Measurements from ENCODE around the gene ATP11A.

The ATP11A gene

DNA sequence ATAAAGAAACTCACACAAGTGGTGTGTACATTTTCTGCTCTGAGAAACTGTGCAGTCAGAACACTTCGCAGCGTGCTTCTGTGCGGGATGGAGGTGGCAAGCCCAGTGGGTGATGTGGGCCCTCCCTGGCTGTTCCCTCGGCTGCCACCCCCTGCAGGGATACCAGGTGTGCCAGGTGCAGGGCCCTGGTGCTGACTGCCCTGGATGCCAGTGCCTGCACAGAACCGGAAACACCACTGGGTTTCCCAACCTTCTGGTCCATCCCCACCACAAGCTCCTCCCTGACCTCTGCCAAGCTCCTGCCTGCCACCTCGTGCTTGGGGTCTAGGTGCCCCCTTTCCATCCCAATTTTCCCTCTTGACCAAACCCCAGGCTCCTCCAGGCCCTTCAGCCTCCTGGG, 197.3 kb downstream of the ATP11A start:
- DNase-seq, result no peak
- no peak overlapping the region for H3K4ac ChIP-seq (ENCODE audit: low read depth, low read length)
- H3K14ac ChIP-seq (ENCODE audit: low read length), result no peak overlapping the region
- H3K23ac ChIP-seq (ENCODE audit: low read length), result no peak overlapping the region
- no peak overlapping the region for H2AFZ ChIP-seq (ENCODE audit: insufficient read depth, low read length, poor library complexity)
- H3K36me3 ChIP-seq (ENCODE audit: control insufficient read depth in 1 of 2, insufficient read depth in 2 of 2, low read length in 2 of 2), result peaks cover 19 to 20% of the 10 kb centered on the region in 2 experiments
- H2BK120ac ChIP-seq (ENCODE audit: insufficient read depth, low read length, poor library complexity), result no peak overlapping the region
- WGBS (ENCODE audit: extremely low coverage, insufficient coverage, insufficient read length), result no CpG with 5 or more reads among the region's 6 CpGs
- H3K79me2 ChIP-seq (ENCODE audit: control insufficient read depth, insufficient read depth, low read length, poor library complexity), result no peaks in the 10 kb centered on the region
- no peaks in the 10 kb centered on the region for H3K79me1 ChIP-seq (ENCODE audit: low read length)
- no peaks in the 10 kb centered on the region for H3K27me3 ChIP-seq (ENCODE audit: insufficient read depth, low read length)
- H3K4me2 ChIP-seq (ENCODE audit: low read length), result no peak overlapping the region
- no peak overlapping the region for H2BK5ac ChIP-seq (ENCODE audit: low read depth, low read length, poor library complexity)
- H2AK5ac ChIP-seq (ENCODE audit: low read length), result no peak overlapping the region
- no peak overlapping the region for H3K18ac ChIP-seq (ENCODE audit: low read length)
- no peak overlapping the region for H3K4me3 ChIP-seq (ENCODE audit: low read depth, low read length)
- no peaks in the 10 kb centered on the region for H3K4me1 ChIP-seq (ENCODE audit: control insufficient read depth in 1 of 2, insufficient read depth in 2 of 2, low read length in 2 of 2)
- no peak overlapping the region for H2BK12ac ChIP-seq (ENCODE audit: low read length)
- no peak overlapping the region for H3K9ac ChIP-seq (ENCODE audit: low read length)
- H4K91ac ChIP-seq (ENCODE audit: low read depth, low read length), result no peak overlapping the region
- peaks cover 6% of the 10 kb centered on the region for H3K9me3 ChIP-seq (ENCODE audit: insufficient read depth, low read depth, low read length)
- H4K12ac ChIP-seq (ENCODE audit: low read depth, low read length), result no peak overlapping the region
- H3K27ac ChIP-seq (ENCODE audit: low read depth, low read length), result no peak overlapping the region
- no peak overlapping the region for H4K8ac ChIP-seq (ENCODE audit: low read depth, low read length)

DNA sequence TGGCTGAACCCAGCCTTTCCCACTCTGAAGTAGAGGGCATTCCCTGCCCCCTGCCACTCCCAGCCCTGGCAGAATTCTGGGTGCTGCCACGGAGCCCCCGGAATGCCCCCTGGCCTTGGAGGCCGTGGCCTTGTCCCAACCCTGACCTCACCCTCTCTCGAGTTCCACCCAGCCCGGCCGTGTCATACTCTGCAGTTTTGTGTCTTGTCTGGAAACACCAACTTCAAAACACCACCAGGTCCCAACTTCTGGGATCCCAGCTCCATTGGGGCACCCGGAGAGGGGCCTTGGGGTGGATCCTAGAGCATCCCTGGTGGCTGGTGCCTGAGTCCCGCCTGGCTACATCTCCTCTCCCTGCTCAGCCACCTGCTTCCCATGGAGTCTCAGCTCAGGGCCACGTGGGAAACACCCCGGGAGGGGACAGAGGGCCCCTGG, 197.7 kb downstream of the ATP11A start:
- WGBS (ENCODE audit: extremely low coverage, insufficient coverage, insufficient read length), result no CpG with 5 or more reads among the region's 10 CpGs
- Histone ChIP-seq H4K8ac (ENCODE audit: low read depth, low read length) (no peak overlapping the region), H3K9me3 (ENCODE audit: insufficient read depth, low read depth, low read length) (peaks cover 6% of the 10 kb centered on the region), H2AK5ac (ENCODE audit: low read length) (no peak overlapping the region), H2AFZ (ENCODE audit: insufficient read depth, low read length, poor library complexity) (no peak overlapping the region), H2BK5ac (ENCODE audit: low read depth, low read length, poor library complexity) (no peak overlapping the region), H3K27me3 (ENCODE audit: insufficient read depth, low read length) (no peaks in the 10 kb centered on the region), H3K4ac (ENCODE audit: low read depth, low read length) (no peak overlapping the region), H4K12ac (ENCODE audit: low read depth, low read length) (no peak overlapping the region), H3K4me1 (ENCODE audit: control insufficient read depth in 1 of 2, insufficient read depth in 2 of 2, low read length in 2 of 2) (no peaks in the 10 kb centered on the region), H2BK12ac (ENCODE audit: low read length) (no peak overlapping the region), H3K4me2 (ENCODE audit: low read length) (no peak overlapping the region), H3K23ac (ENCODE audit: low read length) (no peak overlapping the region), H3K27ac (ENCODE audit: low read depth, low read length) (no peak overlapping the region), H3K79me2 (ENCODE audit: control insufficient read depth, insufficient read depth, low read length, poor library complexity) (no peaks in the 10 kb centered on the region), H3K18ac (ENCODE audit: low read length) (no peak overlapping the region), H2BK120ac (ENCODE audit: insufficient read depth, low read length, poor library complexity) (no peak overlapping the region), H3K4me3 (ENCODE audit: low read depth, low read length) (no peak overlapping the region), H4K91ac (ENCODE audit: low read depth, low read length) (no peak overlapping the region), H3K79me1 (ENCODE audit: low read length) (no peaks in the 10 kb centered on the region), H3K14ac (ENCODE audit: low read length) (no peak overlapping the region), H3K9ac (ENCODE audit: low read length) (no peak overlapping the region), H3K36me3 (ENCODE audit: control insufficient read depth in 1 of 2, insufficient read depth in 2 of 2, low read length in 2 of 2) (peaks cover 15 to 16% of the 10 kb centered on the region in 2 experiments)
- no peak for DNase-seq

DNA sequence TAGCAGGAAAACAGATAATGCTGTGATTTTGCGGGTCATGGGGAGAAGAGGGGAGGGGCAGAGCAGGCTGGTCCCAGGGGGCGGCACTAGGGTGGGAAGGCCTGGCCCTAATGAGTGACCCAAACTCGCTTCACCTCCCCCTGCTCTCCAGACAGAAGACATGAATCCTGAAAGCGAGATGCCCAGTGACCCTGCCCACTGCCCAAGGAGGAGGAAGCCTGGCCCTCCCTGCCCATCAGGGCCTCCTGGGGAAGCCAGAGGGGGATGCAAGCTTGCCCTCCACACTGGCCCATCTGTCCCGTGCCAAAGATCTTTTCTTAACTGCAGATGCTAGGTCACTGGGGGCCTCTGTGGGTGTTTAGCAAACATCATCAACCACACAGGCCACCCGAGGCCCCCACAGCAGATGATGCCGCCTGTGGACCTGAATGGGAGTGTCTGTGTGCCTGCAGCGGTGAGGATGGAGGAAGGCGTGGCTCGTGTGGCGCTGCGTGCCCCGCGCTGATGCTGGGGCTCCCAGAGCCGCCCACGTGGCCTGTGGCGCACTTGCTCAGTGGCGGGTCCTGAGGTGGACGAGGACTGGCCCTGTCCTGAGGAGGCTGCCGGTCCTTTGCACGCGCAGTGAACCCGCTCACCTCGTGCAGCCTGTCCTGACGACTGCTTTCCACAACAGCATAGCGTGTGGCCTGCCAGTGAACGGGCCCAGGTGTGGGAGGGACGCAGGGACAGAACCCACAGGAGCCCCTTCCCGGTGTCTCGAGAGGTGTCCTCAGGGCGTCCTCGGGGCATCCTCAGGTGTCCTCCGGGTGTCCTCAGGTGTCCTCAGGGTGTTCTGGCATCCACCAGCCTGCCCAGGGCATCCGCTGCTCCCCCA, 198.6 kb downstream of the ATP11A start:
- Histone ChIP-seq H3K36me3 (ENCODE audit: control insufficient read depth in 1 of 2, insufficient read depth in 2 of 2, low read length in 2 of 2) (peaks cover 9% of the 10 kb centered on the region in 2 experiments), H3K27me3 (ENCODE audit: insufficient read depth, low read length) (no peaks in the 10 kb centered on the region), H3K18ac (ENCODE audit: low read length) (no peak overlapping the region), H3K23ac (ENCODE audit: low read length) (no peak overlapping the region), H2AK5ac (ENCODE audit: low read length) (no peak overlapping the region), H3K27ac (ENCODE audit: low read depth, low read length) (no peak overlapping the region), H2BK5ac (ENCODE audit: low read depth, low read length, poor library complexity) (no peak overlapping the region), H3K79me1 (ENCODE audit: low read length) (no peaks in the 10 kb centered on the region), H3K9ac (ENCODE audit: low read length) (no peak overlapping the region), H4K8ac (ENCODE audit: low read depth, low read length) (no peak overlapping the region), H4K12ac (ENCODE audit: low read depth, low read length) (no peak overlapping the region), H2BK120ac (ENCODE audit: insufficient read depth, low read length, poor library complexity) (no peak overlapping the region), H3K9me3 (ENCODE audit: insufficient read depth, low read depth, low read length) (peaks cover 6% of the 10 kb centered on the region), H3K79me2 (ENCODE audit: control insufficient read depth, insufficient read depth, low read length, poor library complexity) (no peaks in the 10 kb centered on the region), H3K4me1 (ENCODE audit: control insufficient read depth in 1 of 2, insufficient read depth in 2 of 2, low read length in 2 of 2) (peaks cover 1 to 3% of the 10 kb centered on the region in 2 experiments), H2AFZ (ENCODE audit: insufficient read depth, low read length, poor library complexity) (no peak overlapping the region), H3K4me3 (ENCODE audit: low read depth, low read length) (peak overlapping the region; percentile 33), H3K4ac (ENCODE audit: low read depth, low read length) (no peak overlapping the region), H2BK12ac (ENCODE audit: low read length) (no peak overlapping the region), H4K91ac (ENCODE audit: low read depth, low read length) (no peak overlapping the region), H3K4me2 (ENCODE audit: low read length) (no peak overlapping the region), H3K14ac (ENCODE audit: low read length) (no peak overlapping the region)
- DNase-seq, result no peak
- WGBS (ENCODE audit: extremely low coverage, insufficient coverage, insufficient read length), result no CpG with 5 or more reads among the region's 34 CpGs

DNA sequence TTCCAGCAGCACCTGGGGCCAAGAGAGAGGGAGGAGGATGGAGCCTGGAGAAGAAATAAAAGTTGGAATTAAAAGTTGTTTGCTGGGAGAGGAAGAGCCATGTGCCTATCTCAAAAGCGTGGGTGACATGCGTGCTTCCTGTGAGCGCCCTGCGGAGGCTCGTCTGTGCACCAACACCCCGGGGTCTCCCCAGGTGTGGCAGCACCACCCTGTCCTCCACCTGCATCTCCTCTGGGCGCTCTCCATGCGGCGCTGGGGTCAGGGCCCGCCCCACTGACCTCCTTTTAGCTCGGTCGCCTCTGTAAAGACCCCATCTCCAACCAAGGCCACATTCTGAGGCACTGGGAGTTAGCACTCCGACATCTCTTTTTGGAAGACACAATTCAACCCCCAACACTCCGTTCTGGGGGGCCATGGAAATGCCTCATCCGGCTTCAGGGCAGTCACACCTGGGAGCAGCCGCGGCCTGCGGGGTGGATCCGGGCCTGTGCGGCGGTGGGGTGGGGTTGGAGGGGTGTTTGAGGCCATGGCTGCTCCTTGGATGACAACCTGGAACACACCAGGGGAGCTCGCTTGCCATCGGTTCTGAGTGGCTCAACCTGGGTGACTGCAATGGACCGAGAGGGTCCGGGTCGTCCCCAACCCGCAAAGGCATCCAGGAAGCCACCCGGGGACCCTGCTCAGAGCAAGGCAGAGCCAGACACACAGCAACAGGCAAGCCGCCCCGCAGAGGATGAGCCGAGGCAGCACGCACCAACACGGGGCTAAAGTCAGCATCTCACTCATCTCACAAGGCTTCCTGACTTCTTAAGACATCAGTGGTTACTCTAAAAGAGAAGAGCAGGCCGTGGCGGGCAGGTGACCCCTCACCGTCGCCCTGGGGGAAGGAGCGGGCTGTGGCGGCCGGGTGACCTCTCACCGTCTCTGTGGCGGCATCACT, 199.8 kb downstream of the ATP11A start:
- H4K8ac ChIP-seq (ENCODE audit: low read depth, low read length), result no peak overlapping the region
- no peaks in the 10 kb centered on the region for H3K79me2 ChIP-seq (ENCODE audit: control insufficient read depth, insufficient read depth, low read length, poor library complexity)
- H2AK5ac ChIP-seq (ENCODE audit: low read length), result no peak overlapping the region
- H3K36me3 ChIP-seq (ENCODE audit: control insufficient read depth in 1 of 2, insufficient read depth in 2 of 2, low read length in 2 of 2), result peaks cover 8% of the 10 kb centered on the region in 2 experiments
- H2BK12ac ChIP-seq (ENCODE audit: low read length), result no peak overlapping the region
- no peak overlapping the region for H2BK5ac ChIP-seq (ENCODE audit: low read depth, low read length, poor library complexity)
- H4K12ac ChIP-seq (ENCODE audit: low read depth, low read length), result no peak overlapping the region
- H3K9me3 ChIP-seq (ENCODE audit: insufficient read depth, low read depth, low read length), result peaks cover 6% of the 10 kb centered on the region
- no peaks in the 10 kb centered on the region for H3K27me3 ChIP-seq (ENCODE audit: insufficient read depth, low read length)
- H3K4me3 ChIP-seq (ENCODE audit: low read depth, low read length), result no peak overlapping the region
- no peak overlapping the region for H4K91ac ChIP-seq (ENCODE audit: low read depth, low read length)
- H3K9ac ChIP-seq (ENCODE audit: low read length), result no peak overlapping the region
- peak in 1 of 2 donors; percentile 11 for DNase-seq
- H3K79me1 ChIP-seq (ENCODE audit: low read length), result peaks cover 3% of the 10 kb centered on the region
- no peak overlapping the region for H3K23ac ChIP-seq (ENCODE audit: low read length)
- H2AFZ ChIP-seq (ENCODE audit: insufficient read depth, low read length, poor library complexity), result no peak overlapping the region
- no peak overlapping the region for H3K4ac ChIP-seq (ENCODE audit: low read depth, low read length)
- H3K18ac ChIP-seq (ENCODE audit: low read length), result no peak overlapping the region
- no peak overlapping the region for H3K14ac ChIP-seq (ENCODE audit: low read length)
- H3K27ac ChIP-seq (ENCODE audit: low read depth, low read length), result no peak overlapping the region
- H3K4me2 ChIP-seq (ENCODE audit: low read length), result no peak overlapping the region
- no peak overlapping the region for H2BK120ac ChIP-seq (ENCODE audit: insufficient read depth, low read length, poor library complexity)
- peaks cover 7 to 8% of the 10 kb centered on the region in 2 experiments for H3K4me1 ChIP-seq (ENCODE audit: control insufficient read depth in 1 of 2, insufficient read depth in 2 of 2, low read length in 2 of 2)
- WGBS (ENCODE audit: extremely low coverage, insufficient coverage, insufficient read length), result no CpG with 5 or more reads among the region's 42 CpGs
